Effector memory CD8-positive, alpha-beta T cell (primary cell): ENCODE measurements around the gene E2F7.
"Not testable (repeated sequence)": the region's sequence is repeated elsewhere in the genome, so short reads cannot be mapped to it uniquely, and the experiment has no call there.

ENCODE experiments used
- ATAC-seq: fragments of 150-1000 bp; cut with Tn5 transposase; replicated peaks from 2 replicates; pipeline ENCODE4 v1.10.0; 2021; ENCODE audit warnings: mild to moderate bottlenecking, moderate library complexity
- DNase-seq, 3 experiments: peaks; one replicate each; pipeline ENCODE4 v3.0.0; 2021
- H3K27ac Mint-ChIP-seq, 2 donors: one replicate each; pipeline ENCODE4 v1.8.0; 2022; ENCODE audit warnings: mild to moderate bottlenecking in 2 of 2, mixed read lengths in 2 of 2, moderate library complexity in 2 of 2
- H3K27me3 Mint-ChIP-seq, 2 donors: one replicate each; pipeline ENCODE4 v1.8.0; 2022; ENCODE audit warnings: mixed read lengths in 2 of 2
- H3K36me3 Mint-ChIP-seq: one replicate; pipeline ENCODE4 v1.8.0; 2022; ENCODE audit warnings: mild to moderate bottlenecking, moderate library complexity, mixed read lengths; ENCODE audit not compliant: insufficient read depth
- H3K4me1 Mint-ChIP-seq, 2 donors: one replicate each; pipeline ENCODE4 v1.8.0; 2022; ENCODE audit warnings: low read depth in 2 of 2, mixed read lengths in 2 of 2
- H3K4me3 Mint-ChIP-seq, 2 donors: one replicate each; pipeline ENCODE4 v1.8.0; 2022; ENCODE audit warnings: mild to moderate bottlenecking in 2 of 2, mixed read lengths in 2 of 2, moderate library complexity in 2 of 2
- H3K9me3 Mint-ChIP-seq, 2 donors: one replicate each; pipeline ENCODE4 v1.8.0; 2022; ENCODE audit warnings: mixed read lengths in 2 of 2
- total RNA-seq, 9 experiments: gene quantifications; one replicate each; lab custom pipeline; 2026; lab: John Stamatoyannopoulos, UW

Gene E2F7
- total RNA-seq = 0 to 2.9 (median 0.58) reads per million in 9 experiments

GRCh38 chr12:77065361-77066204 is at the start of gene E2F7:
TSS of gene E2F7 (minus strand) at chr12:77065569. CDS start at chr12:77064635, 934 bp downstream.
- peak within 1 kb of the TSS; percentile 81 to 84 for H3K4me3 Mint-ChIP-seq
- peak; percentile 87 for ATAC-seq
- H3K9me3 Mint-ChIP-seq = no peaks in the 10 kb centered on the region
- peak within 1 kb of the TSS in 1 of 2 donors; percentile 66 for H3K27ac Mint-ChIP-seq
- peaks cover 14 to 24% of the 10 kb centered on the region in 2 donors for H3K27me3 Mint-ChIP-seq
- peaks cover 7 to 9% of the 10 kb centered on the region in 2 donors for H3K4me1 Mint-ChIP-seq
- no peaks in the 10 kb centered on the region for H3K36me3 Mint-ChIP-seq
- peak; percentile 61 to 66 (median 66) for DNase-seq

- H3K27me3 Mint-ChIP-seq = no peaks in the 10 kb centered on the region
- no peak overlapping the region for H3K27ac Mint-ChIP-seq
- ATAC-seq (no peak), DNase-seq (no peak)
- H3K36me3 Mint-ChIP-seq = no peaks in the 10 kb centered on the region
- peaks cover 3 to 9% of the 10 kb centered on the region in 2 donors for H3K9me3 Mint-ChIP-seq
- H3K4me1 Mint-ChIP-seq = no peaks in the 10 kb centered on the region
- no peak overlapping the region for H3K4me3 Mint-ChIP-seq
These were observed 48.6 kb upstream of the E2F7 start for GRCh38 chr12:77113971-77114370.

GRCh38 chr12:77108707-77109106 is 43.3 kb upstream of the E2F7 start:
- Mint-ChIP-seq H3K9me3 (peaks cover 3 to 9% of the 10 kb centered on the region in 2 donors), H3K36me3 (no peaks in the 10 kb centered on the region), H3K4me3 (no peak overlapping the region), H3K4me1 (no peaks in the 10 kb centered on the region), H3K27ac (no peak overlapping the region), H3K27me3 (no peaks in the 10 kb centered on the region)
- no peak for DNase-seq
- ATAC-seq = no peak

GRCh38 chr12:77107121-77107520 is 41.8 kb upstream of the E2F7 start:
- Mint-ChIP-seq H3K27ac (no peak overlapping the region), H3K4me3 (no peak overlapping the region), H3K36me3 (no peaks in the 10 kb centered on the region), H3K4me1 (no peaks in the 10 kb centered on the region), H3K9me3 (peaks cover 3 to 9% of the 10 kb centered on the region in 2 donors), H3K27me3 (peaks cover 0 to 4% of the 10 kb centered on the region in 2 donors)
- DNase-seq = no peak
- no peak for ATAC-seq

- H3K4me3 Mint-ChIP-seq = no peak overlapping the region
- ATAC-seq (no peak), DNase-seq (no peak)
- H3K9me3 Mint-ChIP-seq = no peaks in the 10 kb centered on the region
- no peaks in the 10 kb centered on the region for H3K4me1 Mint-ChIP-seq
- H3K27me3 Mint-ChIP-seq = peaks cover 0 to 4% of the 10 kb centered on the region in 2 donors
- H3K27ac Mint-ChIP-seq = no peak overlapping the region
- no peaks in the 10 kb centered on the region for H3K36me3 Mint-ChIP-seq
These were observed 39.4 kb upstream of the E2F7 start for GRCh38 chr12:77104792-77105191.

- H3K4me1 Mint-ChIP-seq = no peaks in the 10 kb centered on the region
- H3K27me3 Mint-ChIP-seq = peaks cover 0 to 4% of the 10 kb centered on the region in 2 donors
- ATAC-seq = no peak
- H3K4me3 Mint-ChIP-seq = no peak overlapping the region
- no peaks in the 10 kb centered on the region for H3K36me3 Mint-ChIP-seq
- DNase-seq = no peak
- H3K27ac Mint-ChIP-seq = no peak overlapping the region
- no peaks in the 10 kb centered on the region for H3K9me3 Mint-ChIP-seq
These were observed 38.9 kb upstream of the E2F7 start for GRCh38 chr12:77104286-77104685.

GRCh38 chr12:77102691-77103090 is 37.3 kb upstream of the E2F7 start:
- Mint-ChIP-seq H3K36me3 (no peaks in the 10 kb centered on the region), H3K4me3 (no peak overlapping the region), H3K9me3 (no peaks in the 10 kb centered on the region), H3K4me1 (no peaks in the 10 kb centered on the region), H3K27me3 (peaks cover 0 to 10% of the 10 kb centered on the region in 2 donors), H3K27ac (no peak overlapping the region)
- no peak for ATAC-seq
- no peak for DNase-seq

- DNase-seq (no peak), ATAC-seq (no peak)
- peaks cover 0 to 15% of the 10 kb centered on the region in 2 donors for H3K27me3 Mint-ChIP-seq
- H3K9me3 Mint-ChIP-seq = no peaks in the 10 kb centered on the region
- H3K4me1 Mint-ChIP-seq = no peaks in the 10 kb centered on the region
- no peaks in the 10 kb centered on the region for H3K36me3 Mint-ChIP-seq
- no peak overlapping the region for H3K4me3 Mint-ChIP-seq
- H3K27ac Mint-ChIP-seq = no peak overlapping the region
These were observed 36.8 kb upstream of the E2F7 start for GRCh38 chr12:77102123-77102522.

- no peak for ATAC-seq
- Mint-ChIP-seq H3K27me3 (peaks cover 15 to 22% of the 10 kb centered on the region in 2 donors), H3K4me1 (peaks cover 0 to 1% of the 10 kb centered on the region in 2 donors)
These were observed 34.4 kb upstream of the E2F7 start for GRCh38 chr12:77099799-77100198.

GRCh38 chr12:77097846-77098245 is 32.5 kb upstream of the E2F7 start:
- H3K4me3 Mint-ChIP-seq = no peak overlapping the region

More at GRCh38 chr12:77099799-77100198, 34.4 kb upstream of the E2F7 start:
- DNase-seq = no peak
- no peak overlapping the region for H3K4me3 Mint-ChIP-seq
- H3K9me3 Mint-ChIP-seq = peaks cover 0 to 3% of the 10 kb centered on the region in 2 donors
- no peak overlapping the region for H3K27ac Mint-ChIP-seq
- H3K36me3 Mint-ChIP-seq = no peaks in the 10 kb centered on the region

GRCh38 chr12:77092227-77092626 is 26.9 kb upstream of the E2F7 start:
- H3K4me1 Mint-ChIP-seq, ATAC-seq, DNase-seq, H3K4me3 Mint-ChIP-seq, H3K36me3 Mint-ChIP-seq, H3K9me3 Mint-ChIP-seq, H3K27ac Mint-ChIP-seq: not testable (repeated sequence)
- peaks cover 19 to 23% of the 10 kb centered on the region in 2 donors for H3K27me3 Mint-ChIP-seq

More at GRCh38 chr12:77097846-77098245, 32.5 kb upstream of the E2F7 start:
- Mint-ChIP-seq H3K27me3 (peaks cover 23 to 34% of the 10 kb centered on the region in 2 donors), H3K4me1 (peaks cover 0 to 1% of the 10 kb centered on the region in 2 donors), H3K36me3 (no peaks in the 10 kb centered on the region), H3K27ac (no peak overlapping the region), H3K9me3 (peaks cover 0 to 3% of the 10 kb centered on the region in 2 donors)
- ATAC-seq (no peak), DNase-seq (no peak)

- Mint-ChIP-seq H3K27ac (no peak overlapping the region), H3K27me3 (peaks cover 8 to 18% of the 10 kb centered on the region in 2 donors), H3K4me1 (no peaks in the 10 kb centered on the region), H3K4me3 (no peak overlapping the region), H3K9me3 (no peaks in the 10 kb centered on the region), H3K36me3 (no peaks in the 10 kb centered on the region)
- no peak for ATAC-seq
- no peak for DNase-seq
These were observed 24.4 kb upstream of the E2F7 start for GRCh38 chr12:77089686-77090220.

- Mint-ChIP-seq H3K27ac (no peak overlapping the region), H3K4me3 (no peak overlapping the region), H3K4me1 (no peaks in the 10 kb centered on the region), H3K36me3 (no peaks in the 10 kb centered on the region), H3K9me3 (no peaks in the 10 kb centered on the region), H3K27me3 (peaks cover 0 to 6% of the 10 kb centered on the region in 2 donors)
- DNase-seq (no peak), ATAC-seq (no peak)
These were observed 22.1 kb upstream of the E2F7 start for GRCh38 chr12:77087427-77087826.

- Mint-ChIP-seq H3K27ac (no peak overlapping the region), H3K9me3 (peaks cover 0 to 5% of the 10 kb centered on the region in 2 donors), H3K36me3 (no peaks in the 10 kb centered on the region), H3K4me3 (no peak overlapping the region), H3K27me3 (peaks cover 32 to 38% of the 10 kb centered on the region in 2 donors), H3K4me1 (no peaks in the 10 kb centered on the region)
- no peak for ATAC-seq
- no peak for DNase-seq
These were observed 16.7 kb upstream of the E2F7 start for GRCh38 chr12:77082021-77082420.
